ENCODE measurements around the gene EYA2.

EYA2 gene

DNA sequence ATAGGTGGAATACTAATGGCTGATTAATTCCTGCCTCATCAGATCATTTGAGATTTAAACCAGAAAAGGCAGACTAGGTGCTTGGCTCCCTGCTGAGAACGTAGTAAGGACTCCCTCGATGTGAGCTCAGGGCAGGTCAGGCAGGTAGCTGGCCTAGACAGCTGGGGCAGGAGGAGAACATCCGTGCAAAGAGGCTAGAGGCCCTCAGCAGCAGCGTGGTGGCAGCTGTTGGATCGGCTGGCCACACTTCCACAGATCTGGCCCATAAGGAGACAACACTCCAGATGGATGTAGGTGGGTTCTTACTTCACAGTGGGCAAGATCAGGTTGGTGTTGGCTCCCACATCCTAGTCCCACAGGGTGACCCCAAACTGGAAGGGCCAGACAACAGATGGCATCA lies 38.5 kb downstream of the EYA2 start:
- Histone ChIP-seq H3K18ac (ENCODE audit: low read length) (peak overlapping the region; percentile 38), H3K36me3 (replicated peaks in 1 of 2; ENCODE audit: control insufficient read depth in 2 of 2, insufficient read depth in 2 of 2, low read length in 2 of 2) (no peaks in the 10 kb centered on the region), H4K8ac (ENCODE audit: low read depth, low read length) (no peak overlapping the region), H3K4me1 (ENCODE audit: control insufficient read depth in 2 of 2, insufficient read depth in 1 of 2, low read depth in 1 of 2, low read length in 2 of 2) (peaks cover 0 to 3% of the 10 kb centered on the region in 2 donors), H3K4me2 (ENCODE audit: insufficient read depth, low read length, poor library complexity, severe bottlenecking) (no peak overlapping the region), H3K9ac (ENCODE audit: low read depth, low read length, poor library complexity) (no peak overlapping the region), H3K27ac (replicated peaks; ENCODE audit: low read length) (no peak overlapping the region), H2BK120ac (ENCODE audit: low read depth, low read length) (no peak overlapping the region), H2BK12ac (ENCODE audit: low read length) (no peak overlapping the region), H2AK5ac (ENCODE audit: low read depth, low read length) (no peak overlapping the region), H2AFZ (ENCODE audit: low read length) (no peak overlapping the region), H3K9me3 (replicated peaks in 1 of 2; ENCODE audit: control insufficient read depth in 2 of 2, insufficient read depth in 1 of 2, low read depth in 1 of 2, low read length in 2 of 2) (no peaks in the 10 kb centered on the region), H3K23ac (ENCODE audit: low read depth, low read length, poor library complexity) (no peak overlapping the region), H3K79me1 (ENCODE audit: low read depth, low read length) (no peaks in the 10 kb centered on the region), H3K4ac (ENCODE audit: low read length) (no peak overlapping the region), H3K4me3 (ENCODE audit: low read length in 2 of 2) (no peak overlapping the region), H3K27me3 (ENCODE audit: control insufficient read depth in 3 of 3, insufficient read depth in 3 of 3, low read depth in 1 of 3, low read length in 3 of 3) (no peaks in the 10 kb centered on the region), H4K91ac (ENCODE audit: low read depth, low read length, poor library complexity) (no peak overlapping the region), H3K14ac (ENCODE audit: low read length) (no peak overlapping the region), H2BK5ac (ENCODE audit: low read length) (no peak overlapping the region), H2BK15ac (ENCODE audit: low read length) (no peak overlapping the region)
- no CpG with 5 or more reads among the region's 5 CpGs for WGBS, 2 donors (ENCODE audit: extremely low coverage in 2 of 2, insufficient read length in 2 of 2, insufficient replicate concordance in 1 of 2)
- no peak for DNase-seq (ENCODE audit: low spot score)

DNA sequence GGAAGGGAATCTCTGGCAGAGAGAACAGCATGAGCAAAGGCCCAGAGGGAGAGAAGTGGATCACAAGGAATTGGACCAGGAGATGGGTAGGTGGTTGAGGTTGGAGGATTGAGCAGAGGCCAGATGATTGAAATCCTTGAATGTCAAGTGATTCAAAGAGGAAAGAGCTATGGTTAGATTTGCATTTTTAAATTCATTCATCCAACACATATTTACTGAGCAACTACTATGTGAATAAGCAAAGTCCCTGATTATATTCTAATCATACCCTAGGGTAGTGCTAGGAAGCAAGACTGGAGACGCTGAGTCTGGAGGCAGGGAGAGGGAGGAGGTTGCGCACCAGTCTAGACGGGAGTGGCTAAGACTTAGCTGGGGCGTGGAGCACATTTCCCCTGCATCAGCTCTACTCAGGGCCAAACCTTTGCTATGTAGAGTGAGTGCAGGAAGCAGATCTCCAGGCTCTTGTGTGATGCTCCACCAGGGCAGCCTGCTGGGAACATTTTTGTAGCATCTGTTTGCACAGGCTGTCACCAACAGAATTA lies 40.2 kb downstream of the EYA2 start:
- no CpG with 5 or more reads among the region's 4 CpGs for WGBS, 2 donors (ENCODE audit: extremely low coverage in 2 of 2, insufficient read length in 2 of 2, insufficient replicate concordance in 1 of 2)
- no peak overlapping the region for H2BK120ac ChIP-seq (ENCODE audit: low read depth, low read length)
- no peak overlapping the region for H3K4ac ChIP-seq (ENCODE audit: low read length)
- no peak overlapping the region for H2AK5ac ChIP-seq (ENCODE audit: low read depth, low read length)
- no peak overlapping the region for H3K14ac ChIP-seq (ENCODE audit: low read length)
- no peaks in the 10 kb centered on the region for H3K9me3 ChIP-seq (replicated peaks in 1 of 2; ENCODE audit: control insufficient read depth in 2 of 2, insufficient read depth in 1 of 2, low read depth in 1 of 2, low read length in 2 of 2)
- H3K27me3 ChIP-seq (ENCODE audit: control insufficient read depth in 3 of 3, insufficient read depth in 3 of 3, low read depth in 1 of 3, low read length in 3 of 3) = no peaks in the 10 kb centered on the region
- H3K18ac ChIP-seq (ENCODE audit: low read length) = no peak overlapping the region
- DNase-seq (ENCODE audit: low spot score) = no peak
- H3K23ac ChIP-seq (ENCODE audit: low read depth, low read length, poor library complexity) = no peak overlapping the region
- H4K91ac ChIP-seq (ENCODE audit: low read depth, low read length, poor library complexity) = no peak overlapping the region
- H3K4me1 ChIP-seq (ENCODE audit: control insufficient read depth in 2 of 2, insufficient read depth in 1 of 2, low read depth in 1 of 2, low read length in 2 of 2) = no peaks in the 10 kb centered on the region
- H2BK15ac ChIP-seq (ENCODE audit: low read length) = no peak overlapping the region
- H3K79me1 ChIP-seq (ENCODE audit: low read depth, low read length) = no peaks in the 10 kb centered on the region
- H3K36me3 ChIP-seq (replicated peaks in 1 of 2; ENCODE audit: control insufficient read depth in 2 of 2, insufficient read depth in 2 of 2, low read length in 2 of 2) = no peaks in the 10 kb centered on the region
- H3K9ac ChIP-seq (ENCODE audit: low read depth, low read length, poor library complexity) = no peak overlapping the region
- H3K27ac ChIP-seq (replicated peaks; ENCODE audit: low read length) = no peak overlapping the region
- H3K4me3 ChIP-seq (ENCODE audit: low read length in 2 of 2) = no peak overlapping the region
- no peak overlapping the region for H4K8ac ChIP-seq (ENCODE audit: low read depth, low read length)
- H3K4me2 ChIP-seq (ENCODE audit: insufficient read depth, low read length, poor library complexity, severe bottlenecking) = no peak overlapping the region
- H2AFZ ChIP-seq (ENCODE audit: low read length) = no peak overlapping the region
- H2BK5ac ChIP-seq (ENCODE audit: low read length) = no peak overlapping the region
- no peak overlapping the region for H2BK12ac ChIP-seq (ENCODE audit: low read length)

DNA sequence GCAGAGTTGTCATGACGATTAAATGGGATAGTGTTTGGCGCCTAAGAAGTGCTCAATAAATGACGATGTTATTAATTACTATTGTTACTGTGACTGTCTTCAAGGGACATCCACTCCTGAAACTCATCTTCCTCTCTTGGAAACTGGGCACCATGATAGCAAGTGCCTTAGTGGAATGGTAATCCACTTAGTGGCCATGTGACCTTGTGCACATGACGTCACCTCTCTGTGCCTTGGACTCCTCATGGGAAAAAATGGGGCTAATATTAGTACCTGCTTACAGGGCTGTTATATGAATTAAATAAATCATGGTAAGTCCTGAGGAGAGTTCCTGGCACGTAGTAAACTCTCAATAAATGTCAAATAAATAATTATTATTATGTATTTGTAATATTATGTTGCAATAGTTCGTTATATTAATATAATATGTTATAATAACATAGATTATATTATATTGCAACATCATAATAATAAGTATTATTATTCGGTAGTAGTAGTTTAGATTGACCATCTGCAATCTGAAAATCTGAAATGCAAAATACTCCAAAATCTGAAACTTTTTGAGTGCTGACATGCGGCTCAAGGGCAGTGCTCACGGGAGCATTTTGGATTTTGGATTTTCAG lies 40.9 kb downstream of the EYA2 start:
- H2BK5ac ChIP-seq (ENCODE audit: low read length) = no peak overlapping the region
- H3K4me1 ChIP-seq (ENCODE audit: control insufficient read depth in 2 of 2, insufficient read depth in 1 of 2, low read depth in 1 of 2, low read length in 2 of 2) = no peaks in the 10 kb centered on the region
- H4K91ac ChIP-seq (ENCODE audit: low read depth, low read length, poor library complexity) = no peak overlapping the region
- H3K18ac ChIP-seq (ENCODE audit: low read length) = no peak overlapping the region
- no peak overlapping the region for H2BK15ac ChIP-seq (ENCODE audit: low read length)
- H2BK120ac ChIP-seq (ENCODE audit: low read depth, low read length) = no peak overlapping the region
- no peaks in the 10 kb centered on the region for H3K9me3 ChIP-seq (replicated peaks in 1 of 2; ENCODE audit: control insufficient read depth in 2 of 2, insufficient read depth in 1 of 2, low read depth in 1 of 2, low read length in 2 of 2)
- no peak for DNase-seq (ENCODE audit: low spot score)
- no peak overlapping the region for H2BK12ac ChIP-seq (ENCODE audit: low read length)
- no peak overlapping the region for H3K23ac ChIP-seq (ENCODE audit: low read depth, low read length, poor library complexity)
- no peak overlapping the region for H3K27ac ChIP-seq (replicated peaks; ENCODE audit: low read length)
- no peak overlapping the region for H3K4me2 ChIP-seq (ENCODE audit: insufficient read depth, low read length, poor library complexity, severe bottlenecking)
- no peak overlapping the region for H3K14ac ChIP-seq (ENCODE audit: low read length)
- no peaks in the 10 kb centered on the region for H3K36me3 ChIP-seq (replicated peaks in 1 of 2; ENCODE audit: control insufficient read depth in 2 of 2, insufficient read depth in 2 of 2, low read length in 2 of 2)
- WGBS, 2 donors (ENCODE audit: extremely low coverage in 2 of 2, insufficient read length in 2 of 2, insufficient replicate concordance in 1 of 2) = 100% methylated on average over 1 of the region's 9 CpGs; no CpG with 5 or more reads in 1 of the 2 donors
- no peaks in the 10 kb centered on the region for H3K79me1 ChIP-seq (ENCODE audit: low read depth, low read length)
- no peak overlapping the region for H2AFZ ChIP-seq (ENCODE audit: low read length)
- no peak overlapping the region for H3K4me3 ChIP-seq (ENCODE audit: low read length in 2 of 2)
- H3K4ac ChIP-seq (ENCODE audit: low read length) = no peak overlapping the region
- H4K8ac ChIP-seq (ENCODE audit: low read depth, low read length) = no peak overlapping the region
- no peaks in the 10 kb centered on the region for H3K27me3 ChIP-seq (ENCODE audit: control insufficient read depth in 3 of 3, insufficient read depth in 3 of 3, low read depth in 1 of 3, low read length in 3 of 3)
- H3K9ac ChIP-seq (ENCODE audit: low read depth, low read length, poor library complexity) = no peak overlapping the region
- no peak overlapping the region for H2AK5ac ChIP-seq (ENCODE audit: low read depth, low read length)

DNA sequence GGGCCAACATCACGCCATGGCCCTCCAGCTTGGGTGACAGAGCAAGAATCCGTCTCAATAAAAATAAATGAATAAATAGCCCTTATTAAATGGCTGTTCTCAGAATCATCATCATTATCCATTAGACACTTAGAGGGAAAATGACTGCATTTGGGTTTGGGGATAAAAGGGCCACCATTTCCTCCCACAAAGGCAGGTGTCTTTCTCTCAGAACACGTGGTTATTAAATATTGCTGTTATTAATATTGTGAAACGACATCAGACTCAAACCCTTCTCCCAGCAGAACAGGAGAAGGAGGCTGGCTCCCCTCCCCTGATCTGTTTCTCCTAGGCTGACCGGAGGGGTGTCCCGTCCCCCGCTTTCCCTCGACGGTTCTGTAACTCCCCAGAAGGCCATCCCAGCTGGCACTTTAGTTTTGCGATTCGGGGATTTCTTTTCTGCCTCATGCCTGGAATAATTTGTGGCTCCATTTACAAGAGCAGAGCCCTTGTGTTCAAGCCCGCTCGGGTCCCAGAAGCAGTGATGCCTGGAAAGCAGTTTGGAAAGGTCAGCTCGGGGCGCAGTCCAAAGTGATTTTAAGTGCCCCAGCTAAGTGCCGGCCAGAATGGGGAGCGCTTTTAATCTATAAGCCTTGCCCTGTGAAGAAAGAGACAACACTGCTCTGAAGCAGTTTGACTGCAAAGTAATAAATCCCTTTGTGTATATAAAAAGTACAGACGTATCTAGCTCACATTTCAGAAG lies 41.9 kb downstream of the EYA2 start:
- Histone ChIP-seq H3K4me1 (ENCODE audit: control insufficient read depth in 2 of 2, insufficient read depth in 1 of 2, low read depth in 1 of 2, low read length in 2 of 2) (no peaks in the 10 kb centered on the region), H3K14ac (ENCODE audit: low read length) (no peak overlapping the region), H3K4ac (ENCODE audit: low read length) (no peak overlapping the region), H2BK15ac (ENCODE audit: low read length) (no peak overlapping the region), H3K36me3 (replicated peaks in 1 of 2; ENCODE audit: control insufficient read depth in 2 of 2, insufficient read depth in 2 of 2, low read length in 2 of 2) (no peaks in the 10 kb centered on the region), H4K8ac (ENCODE audit: low read depth, low read length) (no peak overlapping the region), H2BK5ac (ENCODE audit: low read length) (no peak overlapping the region), H2BK12ac (ENCODE audit: low read length) (no peak overlapping the region), H2AFZ (ENCODE audit: low read length) (no peak overlapping the region), H3K9ac (ENCODE audit: low read depth, low read length, poor library complexity) (no peak overlapping the region), H3K9me3 (replicated peaks in 1 of 2; ENCODE audit: control insufficient read depth in 2 of 2, insufficient read depth in 1 of 2, low read depth in 1 of 2, low read length in 2 of 2) (no peaks in the 10 kb centered on the region), H2AK5ac (ENCODE audit: low read depth, low read length) (no peak overlapping the region), H3K23ac (ENCODE audit: low read depth, low read length, poor library complexity) (no peak overlapping the region), H4K91ac (ENCODE audit: low read depth, low read length, poor library complexity) (no peak overlapping the region), H3K27me3 (ENCODE audit: control insufficient read depth in 3 of 3, insufficient read depth in 3 of 3, low read depth in 1 of 3, low read length in 3 of 3) (no peaks in the 10 kb centered on the region), H3K4me2 (ENCODE audit: insufficient read depth, low read length, poor library complexity, severe bottlenecking) (no peak overlapping the region), H3K27ac (replicated peaks; ENCODE audit: low read length) (no peak overlapping the region), H3K4me3 (ENCODE audit: low read length in 2 of 2) (no peak overlapping the region), H3K18ac (ENCODE audit: low read length) (peak overlapping the region; percentile 23), H2BK120ac (ENCODE audit: low read depth, low read length) (no peak overlapping the region), H3K79me1 (ENCODE audit: low read depth, low read length) (no peaks in the 10 kb centered on the region)
- WGBS, 2 donors (ENCODE audit: extremely low coverage in 2 of 2, insufficient read length in 2 of 2, insufficient replicate concordance in 1 of 2) = no CpG with 5 or more reads among the region's 18 CpGs
- DNase-seq (ENCODE audit: low spot score) = no peak

Measured in neuronal stem cell (in vitro differentiated cells).